ENCODE results near the gene RNF220. TPM values are rescaled to one million over a fixed set of nuclear protein-coding genes. Genes with fewer than 3 reads are reported as not detected.

RNF220 gene
- total RNA-seq, 1 experiment from 2014 or later: 128 TPM

GRCh38 chr1:44543786-44544185 lies 138.7 kb downstream of the RNF220 start:
- CTCF ChIA-PET: interaction anchor here (0.5 to 9.5 kb wide), 29 partner anchors 9 to 451 kb away, joined by 3 to 69 read pairs (median 6); partner anchors contain the start of gene RNF220

DNA sequence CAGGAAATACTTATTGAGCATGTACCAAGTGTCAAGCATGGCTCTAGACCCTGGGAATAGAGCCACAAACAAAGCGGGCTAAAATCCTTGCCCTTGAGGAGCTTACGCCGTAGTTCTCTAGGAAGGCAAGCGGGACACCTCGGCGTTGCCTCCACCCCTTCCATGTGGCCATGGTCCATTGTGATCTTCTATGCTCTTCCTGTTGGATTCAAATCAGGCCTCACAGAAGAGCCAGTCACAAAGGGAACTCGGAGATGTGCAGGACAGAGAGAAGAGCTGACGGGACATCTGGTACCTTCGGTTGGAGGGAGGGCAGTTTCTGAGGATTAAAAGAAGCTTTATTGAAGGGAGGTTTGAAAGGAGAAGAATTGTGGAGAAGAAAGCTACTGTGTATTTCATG lies 139.9 kb downstream of the RNF220 start:
- ChIA-PET POLR2A (no interaction called here), CTCF (interaction anchor here (1.1 to 9.5 kb wide), 6 partner anchors 20 to 167 kb away, joined by 3 to 69 read pairs (median 25); partner anchors contain the start of gene RNF220)
- ATAC-seq (no peak), DNase-seq (ENCODE audit: low spot score) (no peak)
- no peaks in the 10 kb centered on the region for H3K9me3 Mint-ChIP-seq
- peaks cover 25% of the 10 kb centered on the region for H3K27me3 Mint-ChIP-seq (ENCODE audit: low read depth)
- peaks cover 3% of the 10 kb centered on the region; the same call in 1 of the 2 replicates for H3K36me3 Mint-ChIP-seq
- no peak overlapping the region for H3K27ac Mint-ChIP-seq
- no peak for TF ChIP-seq ZBTB21 (CRISPR knock-in tag; IDR thresholded peaks at IDR 0.05; ENCODE audit: borderline replicate concordance)
- TF ChIP-seq, protein P1, sequence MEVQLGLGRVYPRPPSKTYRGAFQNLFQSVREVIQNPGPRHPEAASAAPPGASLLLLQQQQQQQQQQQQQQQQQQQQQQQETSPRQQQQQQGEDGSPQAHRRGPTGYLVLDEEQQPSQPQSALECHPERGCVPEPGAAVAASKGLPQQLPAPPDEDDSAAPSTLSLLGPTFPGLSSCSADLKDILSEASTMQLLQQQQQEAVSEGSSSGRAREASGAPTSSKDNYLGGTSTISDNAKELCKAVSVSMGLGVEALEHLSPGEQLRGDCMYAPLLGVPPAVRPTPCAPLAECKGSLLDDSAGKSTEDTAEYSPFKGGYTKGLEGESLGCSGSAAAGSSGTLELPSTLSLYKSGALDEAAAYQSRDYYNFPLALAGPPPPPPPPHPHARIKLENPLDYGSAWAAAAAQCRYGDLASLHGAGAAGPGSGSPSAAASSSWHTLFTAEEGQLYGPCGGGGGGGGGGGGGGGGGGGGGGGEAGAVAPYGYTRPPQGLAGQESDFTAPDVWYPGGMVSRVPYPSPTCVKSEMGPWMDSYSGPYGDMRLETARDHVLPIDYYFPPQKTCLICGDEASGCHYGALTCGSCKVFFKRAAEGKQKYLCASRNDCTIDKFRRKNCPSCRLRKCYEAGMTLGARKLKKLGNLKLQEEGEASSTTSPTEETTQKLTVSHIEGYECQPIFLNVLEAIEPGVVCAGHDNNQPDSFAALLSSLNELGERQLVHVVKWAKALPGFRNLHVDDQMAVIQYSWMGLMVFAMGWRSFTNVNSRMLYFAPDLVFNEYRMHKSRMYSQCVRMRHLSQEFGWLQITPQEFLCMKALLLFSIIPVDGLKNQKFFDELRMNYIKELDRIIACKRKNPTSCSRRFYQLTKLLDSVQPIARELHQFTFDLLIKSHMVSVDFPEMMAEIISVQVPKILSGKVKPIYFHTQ (CRISPR knock-in tag; IDR thresholded peaks at IDR 0.05): no peak
- no peak for TF ChIP-seq ZNF396 (CRISPR knock-in tag; IDR thresholded peaks at IDR 0.05; ENCODE audit: borderline replicate concordance)
- TF ChIP-seq RORB (CRISPR knock-in tag; IDR thresholded peaks at IDR 0.05): no peak
- TF ChIP-seq, protein P2, sequence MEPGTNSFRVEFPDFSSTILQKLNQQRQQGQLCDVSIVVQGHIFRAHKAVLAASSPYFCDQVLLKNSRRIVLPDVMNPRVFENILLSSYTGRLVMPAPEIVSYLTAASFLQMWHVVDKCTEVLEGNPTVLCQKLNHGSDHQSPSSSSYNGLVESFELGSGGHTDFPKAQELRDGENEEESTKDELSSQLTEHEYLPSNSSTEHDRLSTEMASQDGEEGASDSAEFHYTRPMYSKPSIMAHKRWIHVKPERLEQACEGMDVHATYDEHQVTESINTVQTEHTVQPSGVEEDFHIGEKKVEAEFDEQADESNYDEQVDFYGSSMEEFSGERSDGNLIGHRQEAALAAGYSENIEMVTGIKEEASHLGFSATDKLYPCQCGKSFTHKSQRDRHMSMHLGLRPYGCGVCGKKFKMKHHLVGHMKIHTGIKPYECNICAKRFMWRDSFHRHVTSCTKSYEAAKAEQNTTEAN (CRISPR knock-in tag; IDR thresholded peaks at IDR 0.05): no peak
- TF ChIP-seq, protein P3, sequence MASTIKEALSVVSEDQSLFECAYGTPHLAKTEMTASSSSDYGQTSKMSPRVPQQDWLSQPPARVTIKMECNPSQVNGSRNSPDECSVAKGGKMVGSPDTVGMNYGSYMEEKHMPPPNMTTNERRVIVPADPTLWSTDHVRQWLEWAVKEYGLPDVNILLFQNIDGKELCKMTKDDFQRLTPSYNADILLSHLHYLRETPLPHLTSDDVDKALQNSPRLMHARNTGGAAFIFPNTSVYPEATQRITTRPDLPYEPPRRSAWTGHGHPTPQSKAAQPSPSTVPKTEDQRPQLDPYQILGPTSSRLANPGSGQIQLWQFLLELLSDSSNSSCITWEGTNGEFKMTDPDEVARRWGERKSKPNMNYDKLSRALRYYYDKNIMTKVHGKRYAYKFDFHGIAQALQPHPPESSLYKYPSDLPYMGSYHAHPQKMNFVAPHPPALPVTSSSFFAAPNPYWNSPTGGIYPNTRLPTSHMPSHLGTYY (CRISPR knock-in tag; IDR thresholded peaks at IDR 0.05): no peak
- TF ChIP-seq, protein P4, sequence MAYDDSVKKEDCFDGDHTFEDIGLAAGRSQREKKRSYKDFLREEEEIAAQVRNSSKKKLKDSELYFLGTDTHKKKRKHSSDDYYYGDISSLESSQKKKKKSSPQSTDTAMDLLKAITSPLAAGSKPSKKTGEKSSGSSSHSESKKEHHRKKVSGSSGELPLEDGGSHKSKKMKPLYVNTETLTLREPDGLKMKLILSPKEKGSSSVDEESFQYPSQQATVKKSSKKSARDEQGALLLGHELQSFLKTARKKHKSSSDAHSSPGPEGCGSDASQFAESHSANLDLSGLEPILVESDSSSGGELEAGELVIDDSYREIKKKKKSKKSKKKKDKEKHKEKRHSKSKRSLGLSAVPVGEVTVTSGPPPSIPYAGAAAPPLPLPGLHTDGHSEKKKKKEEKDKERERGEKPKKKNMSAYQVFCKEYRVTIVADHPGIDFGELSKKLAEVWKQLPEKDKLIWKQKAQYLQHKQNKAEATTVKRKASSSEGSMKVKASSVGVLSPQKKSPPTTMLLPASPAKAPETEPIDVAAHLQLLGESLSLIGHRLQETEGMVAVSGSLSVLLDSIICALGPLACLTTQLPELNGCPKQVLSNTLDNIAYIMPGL (CRISPR knock-in tag; IDR thresholded peaks at IDR 0.05): no peak
- TF ChIP-seq ZNF423 (CRISPR knock-in tag; IDR thresholded peaks at IDR 0.05): no peak
- H3K4me1 Mint-ChIP-seq: peaks cover 65% of the 10 kb centered on the region
- no peak overlapping the region for H3K4me3 Mint-ChIP-seq

More at GRCh38 chr1:44543786-44544185, 138.7 kb downstream of the RNF220 start:
- ATAC-seq (no peak; the same call in 1 of the 2 replicates), DNase-seq (ENCODE audit: low spot score) (peak; percentile 40)
- POLR2A ChIA-PET: interaction anchor here (0.6 to 3.0 kb wide), 9 partner anchors 11 to 449 kb away, joined by 3 to 16 read pairs (median 3); no protein-coding TSS in a partner anchor
- TF ChIP-seq ZNF423 (CRISPR knock-in tag; IDR thresholded peaks at IDR 0.05): peak; percentile 80
- TF ChIP-seq ZNF512 (CRISPR knock-in tag; IDR thresholded peaks at IDR 0.05; ENCODE audit: borderline replicate concordance): no peak
- TF ChIP-seq ESRRA (CRISPR knock-in tag; IDR thresholded peaks at IDR 0.05; ENCODE audit: borderline replicate concordance): no peak
- 0 out of 2 replicates have a peak, but pooled peaks have one; percentile 22 for TF ChIP-seq CREM (CRISPR knock-in tag; IDR thresholded peaks at IDR 0.05)
- TF ChIP-seq, protein P5, sequence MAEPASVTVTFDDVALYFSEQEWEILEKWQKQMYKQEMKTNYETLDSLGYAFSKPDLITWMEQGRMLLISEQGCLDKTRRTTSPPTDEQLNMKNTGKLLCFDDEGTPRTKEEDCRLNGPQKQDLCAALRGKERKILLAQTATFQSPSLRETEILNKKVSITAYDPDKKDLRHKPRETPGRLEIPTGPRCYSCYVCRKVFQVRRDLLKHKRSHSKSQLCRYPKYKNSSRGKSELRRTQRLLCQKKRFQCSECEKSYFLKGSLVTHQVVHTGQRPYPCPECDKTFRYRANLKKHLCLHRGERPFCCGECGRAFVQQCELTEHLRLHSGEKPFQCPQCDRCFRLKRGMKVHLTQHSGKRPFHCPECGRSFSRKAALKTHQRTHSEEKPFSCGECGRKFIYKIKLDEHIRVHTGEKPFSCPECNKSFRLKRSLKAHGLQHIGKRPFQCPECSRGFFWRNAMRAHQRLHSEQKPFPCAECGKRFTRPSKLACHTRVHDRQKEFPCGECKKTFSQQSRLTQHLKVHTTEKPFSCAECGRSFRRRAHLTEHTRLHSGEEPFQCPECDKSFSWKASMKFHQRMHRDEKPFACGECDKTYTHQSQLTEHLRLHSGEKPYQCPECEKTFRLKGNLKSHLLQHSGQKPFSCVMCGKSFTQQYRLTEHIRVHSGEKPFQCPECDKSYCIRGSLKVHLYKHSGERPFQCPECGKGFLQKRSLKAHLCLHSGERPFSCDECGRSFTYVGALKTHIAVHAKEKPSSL (CRISPR knock-in tag; conservative IDR thresholded peaks at IDR 0.05): no peak
- peak; percentile 59; the same call in 1 of the 2 replicates for TF ChIP-seq ZNF263 (CRISPR knock-in tag; IDR thresholded peaks at IDR 0.05; ENCODE audit: low read depth)
- TF ChIP-seq ZNF317 (CRISPR knock-in tag; IDR thresholded peaks at IDR 0.05; ENCODE audit: borderline replicate concordance, low read depth): no peak
- peak overlapping the region; percentile 99 for H3K27ac Mint-ChIP-seq
- H3K36me3 Mint-ChIP-seq: peaks cover 3% of the 10 kb centered on the region; the same call in 1 of the 2 replicates
- H3K4me1 Mint-ChIP-seq: peaks cover 74% of the 10 kb centered on the region
- no peaks in the 10 kb centered on the region for H3K9me3 Mint-ChIP-seq
- peak overlapping the region; percentile 64 for H3K4me3 Mint-ChIP-seq
- H3K27me3 Mint-ChIP-seq (ENCODE audit: low read depth): peaks cover 25% of the 10 kb centered on the region

Data from WTC11 (cell line).